SK-N-SH treated with all-trans-retinoic acid at 6 μM for 48 hours (cell line): Measurements from ENCODE around the gene AP1G1.

Experiments
- ATAC-seq: fragments of 200-7000 bp; cut with Tn5 transposase; 3 replicates; pipeline ENCODE4 v1.9.1; 2020; ENCODE audit warnings: mild to moderate bottlenecking, moderate library complexity
- BACH2 ChIP-seq: fragments of 250-450 bp; sonication (Bioruptor Pico); IDR thresholded peaks from 2 replicates; pipeline ENCODE4 v1.9.0; 2021; ENCODE audit warnings: mild to moderate bottlenecking, borderline replicate concordance
- CSDC2 ChIP-seq: fragments of 250-450 bp; sonication (Bioruptor Pico); IDR thresholded peaks from 2 replicates; pipeline ENCODE4 v1.5.0; 2020; ENCODE audit warnings: mild to moderate bottlenecking, moderate library complexity
- ESRRG ChIP-seq: fragments of 250-450 bp; sonication (Bioruptor Pico); IDR thresholded peaks from 2 replicates; pipeline ENCODE4 v1.6.1; 2021; ENCODE audit warnings: mild to moderate bottlenecking
- GLIS3 ChIP-seq: fragments of 250-450 bp; sonication (Bioruptor Pico); IDR thresholded peaks from 2 replicates; pipeline ENCODE4 v1.5.0; 2020; ENCODE audit warnings: mild to moderate bottlenecking, moderate library complexity
- ISL1 ChIP-seq: fragments of 250-450 bp; sonication (Bioruptor Pico); IDR thresholded peaks from 2 replicates; pipeline ENCODE4 v2.1.2; 2022; ENCODE audit warnings: mild to moderate bottlenecking, moderate library complexity
- PPARA ChIP-seq: fragments of 250-450 bp; sonication (Bioruptor Pico); IDR thresholded peaks from 2 replicates; pipeline ENCODE4 v1.5.0; 2020; ENCODE audit warnings: mild to moderate bottlenecking, borderline replicate concordance
- RARB ChIP-seq: fragments of 250-450 bp; sonication (Bioruptor Pico); IDR thresholded peaks from 2 replicates; pipeline ENCODE4 v1.8.0; 2021; ENCODE audit warnings: mild to moderate bottlenecking, moderate library complexity
- SNAI2 ChIP-seq: fragments of 250-450 bp; sonication (Bioruptor Pico); IDR thresholded peaks from 2 replicates; pipeline ENCODE4 v1.5.0; 2020; ENCODE audit warnings: mild to moderate bottlenecking, moderate library complexity
- TCF4 ChIP-seq: fragments of 250-450 bp; sonication (Bioruptor Pico); IDR thresholded peaks from 2 replicates; pipeline ENCODE4 v1.8.0; 2021; ENCODE audit warnings: mild to moderate bottlenecking, moderate library complexity, borderline replicate concordance
- TOX ChIP-seq: fragments of 250-450 bp; sonication (Bioruptor Pico); IDR thresholded peaks from 2 replicates; pipeline ENCODE4 v1.8.0; 2021; ENCODE audit warnings: mild to moderate bottlenecking, moderate library complexity, borderline replicate concordance
- TSHZ2 ChIP-seq: fragments of 250-450 bp; sonication (Bioruptor Pico); IDR thresholded peaks from 2 replicates; pipeline ENCODE4 v1.5.0; 2020; ENCODE audit warnings: mild to moderate bottlenecking, moderate library complexity
- ZC3H10 ChIP-seq: fragments of 250-450 bp; sonication (Bioruptor Pico); IDR thresholded peaks from 2 replicates; pipeline ENCODE4 v1.5.1; 2021; ENCODE audit warnings: mild to moderate bottlenecking, moderate library complexity
- ZFP3 ChIP-seq: fragments of 250-450 bp; sonication (Bioruptor Pico); IDR thresholded peaks from 2 replicates; pipeline ENCODE4 v1.5.0; 2020; ENCODE audit warnings: mild to moderate bottlenecking, moderate library complexity
- ZFP30 ChIP-seq: fragments of 450-650 bp; formaldehyde crosslinking; IDR thresholded peaks from 2 replicates; pipeline ENCODE4 v1.5.0; 2022; ENCODE audit warnings: mild to moderate bottlenecking, moderate library complexity
- ZNF565 ChIP-seq: fragments of 450-650 bp; formaldehyde crosslinking; conservative IDR thresholded peaks from 2 replicates; pipeline ENCODE4 v1.5.0; 2020; ENCODE audit warnings: low read depth, mild to moderate bottlenecking, moderate library complexity
- ZNF70 ChIP-seq: fragments of 450-650 bp; formaldehyde crosslinking; IDR thresholded peaks from 2 replicates; pipeline ENCODE4 v1.5.0; 2020; ENCODE audit warnings: mild to moderate bottlenecking, moderate library complexity
- TF ChIP-seq, protein P1 (sequence below): fragments of 250-450 bp; sonication (Bioruptor Pico); IDR thresholded peaks from 2 replicates; pipeline ENCODE4 v1.5.1; 2021; ENCODE audit warnings: mild to moderate bottlenecking, moderate library complexity
- TF ChIP-seq, protein P2 (sequence below): fragments of 250-450 bp; sonication (Bioruptor Pico); IDR thresholded peaks from 2 replicates; pipeline ENCODE4 v1.5.1; 2020; ENCODE audit warnings: low read depth, mild to moderate bottlenecking, moderate library complexity

AP1G1 gene

GRCh38 chr16:71775949-71776348 is 32.7 kb downstream of the AP1G1 start:
- TF ChIP-seq SNAI2 (no peak), ZC3H10 (CRISPR knock-in tag) (no peak), TSHZ2 (CRISPR knock-in tag) (no peak)
- TF ChIP-seq, protein P1, sequence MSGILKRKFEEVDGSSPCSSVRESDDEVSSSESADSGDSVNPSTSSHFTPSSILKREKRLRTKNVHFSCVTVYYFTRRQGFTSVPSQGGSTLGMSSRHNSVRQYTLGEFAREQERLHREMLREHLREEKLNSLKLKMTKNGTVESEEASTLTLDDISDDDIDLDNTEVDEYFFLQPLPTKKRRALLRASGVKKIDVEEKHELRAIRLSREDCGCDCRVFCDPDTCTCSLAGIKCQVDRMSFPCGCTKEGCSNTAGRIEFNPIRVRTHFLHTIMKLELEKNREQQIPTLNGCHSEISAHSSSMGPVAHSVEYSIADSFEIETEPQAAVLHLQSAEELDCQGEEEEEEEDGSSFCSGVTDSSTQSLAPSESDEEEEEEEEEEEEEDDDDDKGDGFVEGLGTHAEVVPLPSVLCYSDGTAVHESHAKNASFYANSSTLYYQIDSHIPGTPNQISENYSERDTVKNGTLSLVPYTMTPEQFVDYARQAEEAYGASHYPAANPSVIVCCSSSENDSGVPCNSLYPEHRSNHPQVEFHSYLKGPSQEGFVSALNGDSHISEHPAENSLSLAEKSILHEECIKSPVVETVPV (CRISPR knock-in tag) = no peak
- ATAC-seq = no peak

- TF ChIP-seq CSDC2 (CRISPR knock-in tag) (no peak), ISL1 (CRISPR knock-in tag) (no peak), ZC3H10 (CRISPR knock-in tag) (no peak)
- TF ChIP-seq, protein P1 (CRISPR knock-in tag) = no peak
- no peak for ATAC-seq
These were observed 37.1 kb downstream of the AP1G1 start for GRCh38 chr16:71771571-71771970.

GRCh38 chr16:71769222-71769621 is 39.4 kb downstream of the AP1G1 start:
- ATAC-seq = no peak
- TF ChIP-seq SNAI2 (no peak), BACH2 (CRISPR knock-in tag) (no peak), ZNF565 (CRISPR knock-in tag) (no peak), CSDC2 (CRISPR knock-in tag) (no peak), ZFP3 (no peak), ZFP30 (CRISPR knock-in tag) (no peak), TCF4 (CRISPR knock-in tag) (no peak), ZNF70 (CRISPR knock-in tag) (no peak)
- TF ChIP-seq, protein P1 (CRISPR knock-in tag) = no peak
- TF ChIP-seq, protein P2, sequence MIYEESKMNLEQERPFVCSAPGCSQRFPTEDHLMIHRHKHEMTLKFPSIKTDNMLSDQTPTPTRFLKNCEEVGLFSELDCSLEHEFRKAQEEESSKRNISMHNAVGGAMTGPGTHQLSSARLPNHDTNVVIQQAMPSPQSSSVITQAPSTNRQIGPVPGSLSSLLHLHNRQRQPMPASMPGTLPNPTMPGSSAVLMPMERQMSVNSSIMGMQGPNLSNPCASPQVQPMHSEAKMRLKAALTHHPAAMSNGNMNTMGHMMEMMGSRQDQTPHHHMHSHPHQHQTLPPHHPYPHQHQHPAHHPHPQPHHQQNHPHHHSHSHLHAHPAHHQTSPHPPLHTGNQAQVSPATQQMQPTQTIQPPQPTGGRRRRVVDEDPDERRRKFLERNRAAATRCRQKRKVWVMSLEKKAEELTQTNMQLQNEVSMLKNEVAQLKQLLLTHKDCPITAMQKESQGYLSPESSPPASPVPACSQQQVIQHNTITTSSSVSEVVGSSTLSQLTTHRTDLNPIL (CRISPR knock-in tag) = no peak
- TF ChIP-seq, all 23 proteins: peak for 0

GRCh38 chr16:71767060-71767900 is 41.4 kb downstream of the AP1G1 start:
- no peak for ATAC-seq
- TF ChIP-seq ZFP30 (CRISPR knock-in tag) (no peak), ZC3H10 (CRISPR knock-in tag) (no peak), TOX (CRISPR knock-in tag) (no peak), PPARA (CRISPR knock-in tag) (no peak), TSHZ2 (CRISPR knock-in tag) (no peak), CSDC2 (CRISPR knock-in tag) (no peak), TCF4 (CRISPR knock-in tag) (no peak), ZNF565 (CRISPR knock-in tag) (no peak), GLIS3 (CRISPR knock-in tag) (no peak), ESRRG (no peak), ZFP3 (no peak), RARB (CRISPR knock-in tag) (no peak), ISL1 (CRISPR knock-in tag) (no peak)
- TF ChIP-seq, protein P1 (CRISPR knock-in tag) = no peak
- TF ChIP-seq, protein P2 (CRISPR knock-in tag) = no peak
